Right lobe of liver (tissue), 6 donors: Measurements from ENCODE around the gene SPECC1L. TPM values are rescaled to one million over a fixed set of nuclear protein-coding genes. Genes with fewer than 3 reads are reported as not detected.

Source experiments
- ATAC-seq, 4 donors: fragments of 200-7000 bp; cut with Tn5 transposase; one replicate each; pipeline ENCODE4 v1.9.1; 2020; ENCODE audit warnings: mild to moderate bottlenecking in 4 of 4, moderate library complexity in 4 of 4
- DNase-seq, 3 donors: peaks; one replicate each; pipeline ENCODE4 v3.0.0-alpha.2; 2020
- H3K27ac ChIP-seq, 3 donors: fragments of 200-600 bp; one replicate each; pipeline ENCODE4 v1.8.0; 2022
- H3K27me3 ChIP-seq, 2 donors: fragments of 200-600 bp; one replicate each; pipeline ENCODE4 v1.8.0; 2022
- H3K36me3 ChIP-seq, 4 donors: fragments of 200-600 bp; sonication (generic) in 1 of 4; one replicate each; pipeline versions ENCODE4 v1.5.1 to v1.8.0; 2017 to 2022; ENCODE audit warnings: control low read depth in 1 of 4
- H3K4me1 ChIP-seq, 4 donors: fragments of 200-600 bp; sonication (generic) in 1 of 4; one replicate each; pipeline versions ENCODE4 v1.5.1 to v1.8.0; 2017 to 2022; ENCODE audit warnings: control low read depth in 1 of 4
- H3K4me3 ChIP-seq, 3 donors: fragments of 200-600 bp; one replicate each; pipeline ENCODE4 v1.8.0; 2022
- H3K9me3 ChIP-seq, 4 donors: fragments of 200-600 bp; sonication (generic) in 1 of 4; one replicate each; pipeline versions ENCODE4 v1.5.1 to v1.8.0; 2017 to 2022; ENCODE audit warnings: control low read depth in 1 of 4
- CTCF ChIP-seq, 4 donors: fragments of 200-600 bp in 3 of 4; fragments of 450-650 bp in 1 of 4; IDR thresholded peaks; one replicate each; pipeline versions ENCODE4 v1.5.1 to v1.8.0; 2016 to 2022; ENCODE audit warnings: antibody characterized with exemption in 4 of 4, mild to moderate bottlenecking in 2 of 4
- POLR2A ChIP-seq: fragments of 450-650 bp; IDR thresholded peaks from one replicate; pipeline ENCODE4 v1.6.1; 2017; ENCODE audit warnings: antibody characterized with exemption, mild to moderate bottlenecking
- WGBS: methylation state at CpG from one replicate; pipeline ENCODE4 v1.1.6; 2018; ENCODE audit warnings: low coverage, low lambda C conversion rate; ENCODE audit not compliant: insufficient coverage; ENCODE audit errors: missing lambda C conversion rate; 5-methylcytosine and 5-hydroxymethylcytosine counted together
- intact Hi-C, 2 donors: fragments of 100-400 bp; cut with DNase I; formaldehyde crosslinking; loops; one replicate each; pipeline versions ENCODE4 v1.11.2 to v1.14.1; 2022
- total RNA-seq, 6 experiments: library from RNA; depleted of rRNA in 2 of 6; stranded (reverse); fragments of >200 nt in 2 of 6; fragmentation: NEBNext Ultra II Directional in 3 of 6; extraction: Animal tissue kit (Norgen Biotek cat#: 25700) in 3 of 6; gene quantifications; one replicate each; pipeline versions ENCODE4 v1.1.0 to v1.2.4, GENCODE V29; 2016 to 2023
- donor health status: DM: no; HTN: yes; CAD: no.
- donor health status: DM: no; HTN: no; CAD: no.
- donor health status: DM: no; HTN: no; CAD: no.
- donor health status: DM: no; HTN: yes; CAD: no.
- donor health status: DM: no; HTN: yes; CAD: no.

Gene SPECC1L
- total RNA-seq, 6 experiments from 2014 or later = 16.3 to 26.4 (median 24.2) TPM

- no peak overlapping the region for H3K4me3 ChIP-seq
- H3K27me3 ChIP-seq = no peaks in the 10 kb centered on the region
- no peaks in the 10 kb centered on the region for H3K9me3 ChIP-seq
- DNase-seq (no peak), ATAC-seq (no peak)
- intact Hi-C loops = no loop called here
- peaks cover 0 to 25% (median 9%) of the 10 kb centered on the region in 4 donors for H3K36me3 ChIP-seq
- no peak for TF ChIP-seq CTCF (IDR thresholded peaks at IDR 0.05)
- TF ChIP-seq POLR2A = no peak
- no peak overlapping the region for H3K27ac ChIP-seq
- no CpG with 5 or more reads among the region's 8 CpGs for WGBS
- H3K4me1 ChIP-seq = peaks cover 0 to 6% (median 0%) of the 10 kb centered on the region in 4 donors
Measured at GRCh38 chr22:24416095-24416494, 145.5 kb downstream of the SPECC1L start.

DNA sequence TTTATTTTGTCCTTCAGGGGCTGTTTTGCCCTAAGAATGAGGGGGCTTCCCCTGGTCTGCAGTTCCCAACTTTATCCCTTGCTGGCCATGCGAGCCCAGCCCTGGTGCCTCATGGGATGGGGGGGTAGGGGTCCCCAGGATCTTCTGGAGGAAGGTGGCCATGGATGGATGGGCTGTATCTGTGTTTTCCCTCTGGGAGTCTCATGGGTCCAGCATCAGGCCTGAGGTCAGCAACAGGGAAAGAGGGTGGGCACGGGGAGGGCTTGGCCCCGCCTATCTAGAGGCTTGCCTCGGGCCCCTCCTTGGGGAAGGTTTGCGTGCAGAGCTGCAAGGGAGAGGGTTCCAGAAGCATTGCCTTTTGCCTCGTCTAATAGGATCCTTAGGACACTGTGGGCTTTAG, 146.0 kb downstream of the SPECC1L start:
- Histone ChIP-seq H3K27me3 (no peaks in the 10 kb centered on the region), H3K9me3 (no peaks in the 10 kb centered on the region), H3K36me3 (peaks cover 0 to 20% (median 9%) of the 10 kb centered on the region in 4 donors), H3K27ac (no peak overlapping the region), H3K4me1 (peaks cover 0 to 6% (median 0%) of the 10 kb centered on the region in 4 donors), H3K4me3 (no peak overlapping the region)
- 94% methylated on average over 3 of the region's 6 CpGs for WGBS
- intact Hi-C loops = no loop called here
- ATAC-seq (no peak), DNase-seq (no peak)
- TF ChIP-seq CTCF (IDR thresholded peaks at IDR 0.05) (no peak), POLR2A (no peak)

DNA sequence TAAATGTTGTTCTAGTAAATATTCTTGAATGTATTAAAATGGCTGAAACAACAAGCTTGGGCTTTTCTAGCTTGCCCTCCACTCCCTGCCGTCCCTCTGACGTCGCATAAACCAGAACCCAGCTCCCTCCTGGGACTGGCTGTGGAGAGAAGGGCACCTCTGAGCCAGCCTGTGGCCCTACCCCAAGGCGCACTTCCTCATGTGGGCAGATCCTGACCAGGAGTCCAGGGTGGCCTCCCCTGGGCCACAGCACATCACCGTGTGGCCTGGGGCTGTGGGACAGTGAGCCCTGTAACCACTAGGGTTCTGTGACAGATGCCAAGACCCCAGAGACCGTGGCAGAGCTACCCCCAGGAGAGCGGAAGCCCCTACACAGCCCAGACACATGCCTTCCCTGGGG, 146.6 kb downstream of the SPECC1L start:
- H3K27me3 ChIP-seq = no peaks in the 10 kb centered on the region
- peaks cover 0 to 15% (median 9%) of the 10 kb centered on the region in 4 donors for H3K36me3 ChIP-seq
- DNase-seq (no peak), ATAC-seq (no peak)
- no peaks in the 10 kb centered on the region for H3K9me3 ChIP-seq
- 100% methylated on average over 1 of the region's 7 CpGs for WGBS
- H3K27ac ChIP-seq = no peak overlapping the region
- TF ChIP-seq POLR2A (no peak), CTCF (IDR thresholded peaks at IDR 0.05) (no peak)
- intact Hi-C loops = no loop called here
- peaks cover 0 to 6% (median 0%) of the 10 kb centered on the region in 4 donors for H3K4me1 ChIP-seq
- no peak overlapping the region for H3K4me3 ChIP-seq

- peaks cover 0 to 15% (median 9%) of the 10 kb centered on the region in 4 donors for H3K36me3 ChIP-seq
- peak in 1 of 3 donors; percentile 48 for DNase-seq
- intact Hi-C loops = no loop called here
Measured at GRCh38 chr22:24417901-24418641, 147.4 kb downstream of the SPECC1L start.

More at GRCh38 chr22:24417901-24418641, 147.4 kb downstream of the SPECC1L start:
- no peak overlapping the region for H3K27ac ChIP-seq
- ATAC-seq = no peak
- TF ChIP-seq POLR2A (no peak), CTCF (IDR thresholded peaks at IDR 0.05) (no peak)
- peaks cover 0 to 6% (median 0%) of the 10 kb centered on the region in 4 donors for H3K4me1 ChIP-seq
- no peaks in the 10 kb centered on the region for H3K27me3 ChIP-seq
- H3K9me3 ChIP-seq = no peaks in the 10 kb centered on the region
- 68% methylated on average over 3 of the region's 16 CpGs for WGBS
- H3K4me3 ChIP-seq = no peak overlapping the region
